Measurements from ENCODE around the gene ZNF862. TPM values are rescaled to one million over a fixed set of nuclear protein-coding genes. Genes with fewer than 3 reads are reported as not detected.
"Not testable (repeated sequence)": the region's sequence is repeated elsewhere in the genome, so short reads cannot be mapped to it uniquely, and the experiment has no call there.

ZNF862 gene
- total RNA-seq, 2 experiments from 2014 or later: 7.9 to 9.1 TPM

DNA sequence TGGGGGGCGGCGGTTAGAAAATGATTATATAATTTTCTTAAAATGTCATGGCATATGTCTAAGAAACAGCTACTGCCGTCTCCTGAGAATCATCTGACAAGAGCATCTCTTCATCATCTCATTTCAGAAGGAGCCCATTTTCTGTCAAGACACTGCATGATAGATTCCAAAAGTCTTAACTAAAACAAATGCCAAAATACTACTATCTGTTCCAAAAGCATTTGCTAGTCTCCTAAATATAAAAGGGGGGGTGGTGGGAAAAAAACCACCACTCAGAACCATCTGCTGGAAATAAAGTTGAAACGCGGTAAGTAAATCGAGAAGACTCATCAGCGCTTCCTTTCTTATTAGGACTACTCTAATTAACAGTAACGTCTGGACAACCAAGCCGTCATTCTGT lies 72.0 kb downstream of the ZNF862 start:
- H3K4me2 ChIP-seq (ENCODE audit: low read length); DNase-seq (ENCODE audit: low spot score); H4K20me1 ChIP-seq (ENCODE audit: insufficient read depth, low read length); intact Hi-C loops (cut with micrococcal nuclease; ENCODE audit: unreplicated experiment); H3K9me3 ChIP-seq (ENCODE audit: low read length); H3K4me1 ChIP-seq (ENCODE audit: insufficient read depth, low read length, poor library complexity, severe bottlenecking); H2AFZ ChIP-seq (ENCODE audit: low read length); H3K79me2 ChIP-seq (ENCODE audit: insufficient read depth, low read depth, low read length); BruUV-seq (replicated peaks); CTCF ChIA-PET (ENCODE audit: unreplicated experiment); H3K36me3 ChIP-seq (ENCODE audit: insufficient read depth, low read length); H3K27ac ChIP-seq (ENCODE audit: low read depth, low read length, poor library complexity, severe bottlenecking); POLR2A ChIA-PET; H3K9me2 ChIP-seq (ENCODE audit: insufficient read depth, low read length); H3K4me3 ChIP-seq (ENCODE audit: low read depth, low read length, poor library complexity, severe bottlenecking): not testable (repeated sequence)

DNA sequence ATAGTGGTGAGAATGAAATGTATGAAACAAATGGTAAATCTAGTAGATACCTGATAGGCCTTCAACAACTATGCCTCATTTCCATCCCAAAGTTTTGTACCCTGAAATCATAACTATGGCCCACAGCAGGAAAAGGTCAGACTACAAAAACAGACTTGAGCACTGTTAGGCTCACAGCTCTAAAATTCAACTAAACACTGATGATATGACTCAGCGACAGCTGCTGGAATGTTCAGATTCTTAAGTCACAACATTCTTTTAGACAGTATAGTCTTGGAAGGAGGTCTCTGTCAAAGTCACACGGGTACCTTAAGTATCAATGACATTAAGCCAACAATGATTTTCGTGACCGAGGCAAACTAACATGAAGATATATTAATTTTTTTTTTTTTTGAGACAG lies 74.0 kb downstream of the ZNF862 start:
- H3K9me3 ChIP-seq (ENCODE audit: low read length); H3K4me1 ChIP-seq (ENCODE audit: insufficient read depth, low read length, poor library complexity, severe bottlenecking); POLR2A ChIA-PET; CTCF ChIA-PET (ENCODE audit: unreplicated experiment); H3K27ac ChIP-seq (ENCODE audit: low read depth, low read length, poor library complexity, severe bottlenecking); H2AFZ ChIP-seq (ENCODE audit: low read length); H3K36me3 ChIP-seq (ENCODE audit: insufficient read depth, low read length); H4K20me1 ChIP-seq (ENCODE audit: insufficient read depth, low read length); DNase-seq (ENCODE audit: low spot score); intact Hi-C loops (cut with micrococcal nuclease; ENCODE audit: unreplicated experiment); H3K79me2 ChIP-seq (ENCODE audit: insufficient read depth, low read depth, low read length); H3K4me2 ChIP-seq (ENCODE audit: low read length); BruUV-seq (replicated peaks); H3K9me2 ChIP-seq (ENCODE audit: insufficient read depth, low read length); H3K4me3 ChIP-seq (ENCODE audit: low read depth, low read length, poor library complexity, severe bottlenecking): not testable (repeated sequence)

Small RNAs within 50 kb of the gene (small RNA-seq; reads per million reads assigned to genes)
- gene AC093458.1: not detected

Other genes starting within 250 kb of the ZNF862 start
- gene ZNF467, start 64.8 kb upstream of the ZNF862 start, total RNA-seq (2014; rRNA removed; shearing (Covaris generic)): 0.22 TPM in 1 of 2 replicates, not detected in the other
- 0.40 TPM in 1 of 2 replicates, not detected in the other for gene ZNF467, start 64.8 kb upstream of the ZNF862 start, total RNA-seq (2022)
- gene ATP6V0E2, start 35.6 kb downstream of the ZNF862 start, total RNA-seq (2014; rRNA removed; shearing (Covaris generic)): 35.2 and 38.6 TPM in 2 replicates
- gene ATP6V0E2, start 35.6 kb downstream of the ZNF862 start, total RNA-seq (2022): 48.1 and 48.3 TPM in 2 replicates